ENCODE data around the gene RAB3C.

The RAB3C gene

DNA sequence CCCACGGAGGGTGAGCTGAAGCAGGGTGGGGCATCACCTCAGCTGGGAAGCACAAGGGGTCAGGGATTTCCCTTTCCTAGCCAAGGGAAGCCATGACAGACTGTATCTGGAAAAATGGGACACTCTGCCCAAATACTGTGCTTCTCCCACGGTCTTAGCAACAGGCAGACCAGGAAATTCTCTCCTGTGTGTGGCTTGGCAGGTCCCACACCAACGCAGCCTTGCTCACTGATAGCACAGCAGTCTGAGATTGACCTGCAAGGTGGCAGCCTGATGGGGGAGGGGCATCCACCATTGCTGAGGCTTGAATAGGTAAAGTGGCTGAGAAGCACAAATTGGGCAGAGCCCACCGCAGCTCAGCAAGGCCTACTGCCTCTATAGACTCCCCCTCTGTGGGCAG is 23.2 kb downstream of the RAB3C start:
- no peak for DNase-seq

- no peak for DNase-seq
These were observed 33.1 kb downstream of the RAB3C start for GRCh38 chr5:58615972-58616371.

GRCh38 chr5:58617241-58617640 is 34.4 kb downstream of the RAB3C start:
- no peak for DNase-seq

DNA sequence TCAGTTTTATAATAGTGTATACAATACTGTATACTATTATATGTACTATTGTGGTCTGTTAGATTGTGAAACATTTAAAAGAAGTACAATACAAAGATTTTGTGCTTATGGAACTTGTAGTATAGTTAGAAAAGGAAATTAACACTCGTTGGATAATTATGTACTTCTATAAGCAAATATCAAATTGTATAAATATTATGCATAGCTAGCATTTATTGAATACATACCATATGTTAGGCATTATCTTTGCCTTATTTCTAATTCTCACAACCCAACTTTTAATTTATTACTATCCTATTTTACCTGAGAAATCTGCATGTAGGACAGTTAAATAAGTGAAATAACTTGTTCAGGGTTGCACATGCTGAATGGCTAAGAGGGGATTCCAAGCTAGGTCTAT is 37.5 kb downstream of the RAB3C start:
- DNase-seq: no peak

- no peak for DNase-seq
These were observed 40.3 kb downstream of the RAB3C start for GRCh38 chr5:58622936-58623871.

- no peak for DNase-seq
These were observed 45.8 kb downstream of the RAB3C start for GRCh38 chr5:58628626-58629025.

GRCh38 chr5:58629271-58630159 is 46.6 kb downstream of the RAB3C start:
- DNase-seq: no peak

DNA sequence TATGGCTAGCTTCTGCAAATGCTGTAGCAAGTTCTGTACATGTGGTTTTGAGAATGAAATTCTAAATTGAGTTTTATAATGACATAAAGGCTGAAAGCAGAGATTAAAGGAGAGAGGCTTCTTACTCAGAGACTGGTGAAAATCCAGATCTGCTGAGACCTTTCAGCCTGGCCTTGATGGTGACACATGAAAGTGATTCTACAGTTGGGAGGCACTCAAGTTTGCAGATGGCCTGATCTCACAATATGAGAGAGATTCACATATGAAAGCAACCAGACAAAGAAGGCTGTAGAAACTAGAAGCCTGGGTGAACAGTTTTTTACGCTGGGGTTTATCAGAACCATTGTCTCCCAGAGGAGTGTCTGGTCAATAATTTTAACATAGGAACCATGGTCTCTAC is 49.0 kb downstream of the RAB3C start:
- DNase-seq: no peak

GRCh38 chr5:58635416-58635815 is 52.5 kb downstream of the RAB3C start:
- no peak for DNase-seq

DNA sequence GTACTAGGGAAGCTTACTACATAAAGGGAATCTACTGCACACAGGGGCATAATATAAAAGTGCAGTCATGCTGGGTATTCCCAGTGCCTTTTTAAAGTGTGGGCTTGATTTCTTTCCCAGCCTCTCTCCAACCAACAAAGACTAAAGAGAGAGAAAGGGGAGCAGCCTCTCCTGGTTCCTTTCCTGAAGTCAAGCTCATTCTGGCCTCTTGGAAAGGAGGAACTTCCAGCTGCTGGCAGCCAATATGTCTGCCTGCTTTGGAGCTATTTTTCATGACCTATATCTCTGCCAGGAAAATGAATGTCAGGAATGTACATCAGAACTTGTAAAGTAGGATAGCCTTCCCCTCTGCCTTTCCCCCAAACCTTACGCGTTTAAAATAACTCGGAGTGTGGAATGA is 57.1 kb downstream of the RAB3C start:
- DNase-seq: no peak

- no peak for DNase-seq
These were observed 58.7 kb downstream of the RAB3C start for GRCh38 chr5:58641533-58641932.

DNA sequence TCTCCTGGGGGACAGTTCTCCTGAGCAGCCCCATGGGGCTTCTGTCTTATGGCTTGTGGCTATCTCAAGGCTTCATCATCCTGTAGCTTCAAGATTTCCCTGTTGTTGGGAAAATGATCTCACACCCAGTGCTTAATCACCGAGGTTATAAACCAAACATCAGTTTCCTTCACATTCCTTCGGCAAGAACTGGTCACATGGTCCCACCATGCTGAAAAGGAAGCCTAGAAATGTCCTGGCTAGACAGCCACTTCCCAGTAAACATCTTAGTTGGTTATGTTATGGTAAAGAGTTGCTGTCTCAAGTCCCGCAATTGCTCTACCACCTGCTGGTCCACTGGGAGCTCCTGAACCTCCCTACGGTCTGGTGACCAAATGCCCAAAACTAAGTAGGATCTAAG is 66.0 kb downstream of the RAB3C start:
- DNase-seq: no peak

- DNase-seq: no peak
These were observed 66.8 kb downstream of the RAB3C start for GRCh38 chr5:58649716-58650115.

DNA sequence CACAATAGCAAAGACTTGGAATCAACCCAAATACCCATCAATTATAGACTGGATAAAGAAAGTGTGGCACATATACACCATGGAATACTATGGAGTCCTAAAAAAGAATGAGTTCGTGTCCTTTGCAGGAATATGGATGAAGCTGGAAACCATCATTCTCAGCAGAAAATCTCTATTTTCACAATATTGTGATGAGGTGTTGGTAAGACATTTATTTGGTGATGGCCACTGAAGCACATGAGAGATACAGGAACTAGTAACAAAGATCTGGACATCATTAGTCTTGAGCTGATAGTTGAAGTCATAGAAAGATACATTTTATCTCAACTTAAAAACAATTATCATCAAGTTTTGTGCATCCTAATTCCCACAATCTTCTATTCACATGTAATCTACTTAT is 70.6 kb downstream of the RAB3C start:
- DNase-seq: no peak

DNA sequence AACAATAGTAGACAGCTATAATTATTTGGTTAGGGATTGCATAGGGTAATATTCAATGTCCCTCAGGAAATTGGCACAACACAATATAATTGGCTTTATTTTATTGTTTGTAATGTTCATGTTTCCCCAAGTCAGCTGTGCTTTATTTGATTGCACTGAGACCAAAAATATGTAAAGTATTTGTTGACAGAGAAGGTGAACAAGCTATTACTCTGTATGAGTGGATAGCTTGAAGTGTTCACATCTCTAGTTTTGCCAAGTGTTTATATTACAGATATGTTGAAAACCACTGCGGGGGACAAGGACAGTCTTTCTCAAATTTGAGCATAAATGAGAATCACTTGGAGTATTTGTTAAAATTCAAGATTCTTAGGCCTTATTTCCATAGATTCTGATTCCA is 83.3 kb downstream of the RAB3C start:
- DNase-seq: no peak

- DNase-seq: no peak
These were observed 84.0 kb downstream of the RAB3C start for GRCh38 chr5:58666598-58667581.

- DNase-seq: no peak
These were observed 87.7 kb downstream of the RAB3C start for GRCh38 chr5:58670582-58670981.

DNA sequence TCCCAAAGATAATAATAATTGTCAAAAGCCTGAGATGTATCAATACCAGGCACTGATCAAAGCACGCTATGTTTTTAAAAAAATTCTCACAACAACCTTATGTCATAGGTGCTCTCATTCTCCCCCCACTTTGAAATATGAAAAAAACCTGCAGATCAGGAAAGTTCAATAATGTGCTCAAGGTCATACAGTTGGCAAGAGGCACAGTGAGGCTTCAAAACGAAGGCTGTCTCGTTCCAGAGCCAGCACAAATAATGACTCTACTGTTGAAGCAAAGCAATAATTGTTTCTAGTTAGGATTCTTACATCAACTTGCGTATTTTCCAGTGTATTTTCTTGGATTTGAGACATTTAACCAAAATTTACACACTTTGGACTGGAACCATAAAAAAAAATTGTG is 88.3 kb downstream of the RAB3C start:
- DNase-seq: no peak

DNA sequence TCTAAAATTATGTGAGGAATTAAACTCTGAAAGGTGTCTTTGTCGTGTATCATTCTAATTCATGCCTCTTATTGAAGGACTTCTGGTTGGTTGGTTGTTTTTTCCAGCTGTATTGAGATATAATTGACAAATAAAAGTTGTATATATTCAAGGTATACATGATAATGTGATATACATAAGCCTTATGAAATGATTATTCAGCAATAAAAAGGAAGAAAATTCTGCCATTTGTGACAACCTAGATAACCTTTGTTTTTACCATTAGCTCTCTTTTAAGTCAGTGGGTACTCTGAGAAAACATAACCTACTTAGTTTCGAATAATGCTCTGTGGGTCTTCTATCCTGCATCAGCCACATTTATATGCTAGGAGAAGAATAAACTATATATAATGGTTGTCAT is 89.6 kb downstream of the RAB3C start:
- DNase-seq: no peak

GRCh38 chr5:58674070-58674469 is 91.2 kb downstream of the RAB3C start:
- DNase-seq: no peak

GRCh38 chr5:58674711-58675110 is 91.8 kb downstream of the RAB3C start:
- DNase-seq: no peak

- no peak for DNase-seq
These were observed 92.5 kb downstream of the RAB3C start for GRCh38 chr5:58675341-58675740.

DNA sequence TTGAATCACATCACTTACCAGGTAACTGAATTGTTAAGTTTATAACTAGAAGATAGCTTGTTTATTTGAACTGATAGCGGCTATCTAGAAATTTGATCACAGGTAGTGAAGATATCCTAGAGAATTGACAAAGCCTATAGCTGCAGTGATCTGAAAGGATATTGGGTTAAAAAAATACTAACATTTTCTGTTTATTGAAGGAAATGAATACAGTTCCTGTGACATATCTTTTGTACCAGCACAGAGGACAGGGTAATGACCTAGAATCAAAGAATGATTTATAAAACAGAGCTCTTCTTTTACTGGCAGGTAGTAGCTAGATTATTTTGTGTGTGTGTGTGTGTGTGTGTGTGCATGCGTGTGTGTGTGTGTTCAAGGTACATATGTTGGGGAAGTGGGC is 94.8 kb downstream of the RAB3C start:
- no peak for DNase-seq
